ENCODE results near the gene WNK2. TPM values are rescaled to one million over a fixed set of nuclear protein-coding genes. Genes with fewer than 3 reads are reported as not detected.

The WNK2 gene
- total RNA-seq, 4 donors from 2014 or later: 3.8 to 17.7 (median 9.0) TPM

GRCh38 chr9:93265301-93265971 is 81.5 kb downstream of the WNK2 start:
- 75 to 80% methylated on average over 12 of the region's 12 CpGs for WGBS, 2 donors
- H3K9me3 ChIP-seq: no peaks in the 10 kb centered on the region
- H3K27me3 ChIP-seq: no peaks in the 10 kb centered on the region
- H3K4me1 ChIP-seq: no peaks in the 10 kb centered on the region
- TF ChIP-seq EP300 (IDR thresholded peaks at IDR 0.05) (no peak), POLR2A (IDR thresholded peaks at IDR 0.05) (no peak)
- TF ChIP-seq, protein P1, sequence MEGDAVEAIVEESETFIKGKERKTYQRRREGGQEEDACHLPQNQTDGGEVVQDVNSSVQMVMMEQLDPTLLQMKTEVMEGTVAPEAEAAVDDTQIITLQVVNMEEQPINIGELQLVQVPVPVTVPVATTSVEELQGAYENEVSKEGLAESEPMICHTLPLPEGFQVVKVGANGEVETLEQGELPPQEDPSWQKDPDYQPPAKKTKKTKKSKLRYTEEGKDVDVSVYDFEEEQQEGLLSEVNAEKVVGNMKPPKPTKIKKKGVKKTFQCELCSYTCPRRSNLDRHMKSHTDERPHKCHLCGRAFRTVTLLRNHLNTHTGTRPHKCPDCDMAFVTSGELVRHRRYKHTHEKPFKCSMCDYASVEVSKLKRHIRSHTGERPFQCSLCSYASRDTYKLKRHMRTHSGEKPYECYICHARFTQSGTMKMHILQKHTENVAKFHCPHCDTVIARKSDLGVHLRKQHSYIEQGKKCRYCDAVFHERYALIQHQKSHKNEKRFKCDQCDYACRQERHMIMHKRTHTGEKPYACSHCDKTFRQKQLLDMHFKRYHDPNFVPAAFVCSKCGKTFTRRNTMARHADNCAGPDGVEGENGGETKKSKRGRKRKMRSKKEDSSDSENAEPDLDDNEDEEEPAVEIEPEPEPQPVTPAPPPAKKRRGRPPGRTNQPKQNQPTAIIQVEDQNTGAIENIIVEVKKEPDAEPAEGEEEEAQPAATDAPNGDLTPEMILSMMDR (IDR thresholded peaks at IDR 0.05): no peak
- H3K4me3 ChIP-seq: no peak overlapping the region
- DNase-seq (ENCODE audit: low spot score in 2 of 2): no peak
- H3K27ac ChIP-seq: no peak overlapping the region
- no peaks in the 10 kb centered on the region for H3K36me3 ChIP-seq

DNA sequence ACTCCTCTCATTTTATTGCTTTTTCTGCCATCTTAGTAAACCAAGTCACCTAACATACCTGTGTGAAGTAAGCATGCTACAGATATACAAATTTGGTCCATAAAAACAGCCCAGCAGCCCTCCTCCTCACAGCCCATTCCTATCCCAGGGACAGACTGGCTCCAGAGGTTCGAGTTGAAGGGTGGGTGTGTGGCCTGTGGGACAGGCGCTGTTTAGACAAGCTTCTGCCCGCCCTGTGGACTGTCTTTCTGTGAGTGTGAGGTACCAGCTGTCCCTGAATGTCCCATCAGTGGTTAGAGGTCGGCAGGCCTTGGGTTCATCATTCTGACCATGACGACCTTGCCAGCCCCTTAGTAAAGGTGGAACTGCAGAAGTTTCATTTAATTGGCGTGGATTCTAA is 82.0 kb downstream of the WNK2 start:
- no peaks in the 10 kb centered on the region for H3K27me3 ChIP-seq
- no peak overlapping the region for H3K4me3 ChIP-seq
- peaks cover 0 to 3% (median 0%) of the 10 kb centered on the region in 4 donors for H3K9me3 ChIP-seq
- no peak for TF ChIP-seq EP300 (IDR thresholded peaks at IDR 0.05)
- no peaks in the 10 kb centered on the region for H3K4me1 ChIP-seq
- peaks cover 0 to 5% (median 0%) of the 10 kb centered on the region in 3 donors for H3K36me3 ChIP-seq
- no peak overlapping the region for H3K27ac ChIP-seq
- 82 to 87% methylated on average over 6 of the region's 6 CpGs for WGBS, 2 donors
- no peak for DNase-seq (ENCODE audit: low spot score in 2 of 2)

- Histone ChIP-seq H3K36me3 (peaks cover 0 to 6% (median 0%) of the 10 kb centered on the region in 3 donors), H3K9me3 (peaks cover 0 to 9% (median under 1%) of the 10 kb centered on the region in 4 donors), H3K4me1 (no peaks in the 10 kb centered on the region), H3K27ac (no peak overlapping the region), H3K27me3 (no peaks in the 10 kb centered on the region), H3K4me3 (no peak overlapping the region)
- 88 to 93% methylated on average over 6 of the region's 6 CpGs for WGBS, 2 donors
- TF ChIP-seq EP300 (IDR thresholded peaks at IDR 0.05) (no peak), POLR2A (IDR thresholded peaks at IDR 0.05) (no peak)
- DNase-seq (ENCODE audit: low spot score in 2 of 2): no peak
Observed at GRCh38 chr9:93266521-93267001, 82.6 kb downstream of the WNK2 start.

DNA sequence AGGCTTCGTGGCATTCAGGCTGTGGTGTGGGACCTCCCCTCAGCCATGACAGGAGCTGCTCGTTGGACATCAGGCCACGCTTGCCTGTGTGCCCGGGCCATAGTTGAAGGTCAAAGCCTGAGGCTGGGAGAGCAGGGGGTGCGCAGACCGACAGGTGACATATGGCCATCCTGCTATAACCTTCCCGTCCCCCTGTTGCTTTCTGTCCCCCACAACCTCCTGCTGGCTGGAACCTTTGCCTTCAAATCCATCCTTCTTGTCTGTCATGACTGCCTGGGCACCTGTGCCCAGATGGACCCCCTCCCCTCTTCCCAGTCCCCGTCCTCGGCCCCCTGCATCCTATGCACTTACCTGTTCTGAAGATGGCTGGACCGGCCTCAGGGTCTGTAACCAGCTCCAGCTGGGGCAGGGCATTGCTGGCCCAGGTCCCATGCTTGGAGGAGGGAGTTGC is 83.2 kb downstream of the WNK2 start:
- no peak overlapping the region for H3K27ac ChIP-seq
- peaks cover 0 to 13% (median 2%) of the 10 kb centered on the region in 4 donors for H3K9me3 ChIP-seq
- H3K36me3 ChIP-seq: peaks cover 0 to 6% (median 0%) of the 10 kb centered on the region in 3 donors
- DNase-seq (ENCODE audit: low spot score in 2 of 2): no peak
- H3K4me3 ChIP-seq: no peak overlapping the region
- WGBS, 2 donors: 87 to 97% methylated on average over 5 to 10 of the region's 10 CpGs
- no peaks in the 10 kb centered on the region for H3K4me1 ChIP-seq
- TF ChIP-seq EP300 (IDR thresholded peaks at IDR 0.05) (no peak), POLR2A (IDR thresholded peaks at IDR 0.05) (no peak)
- no peaks in the 10 kb centered on the region for H3K27me3 ChIP-seq

GRCh38 chr9:93267681-93268505 is 84.0 kb downstream of the WNK2 start:
- no peak for DNase-seq (ENCODE audit: low spot score in 2 of 2)
- Histone ChIP-seq H3K27ac (no peak overlapping the region), H3K9me3 (peaks cover 0 to 13% (median 2%) of the 10 kb centered on the region in 4 donors), H3K36me3 (peaks cover 0 to 6% (median 0%) of the 10 kb centered on the region in 3 donors), H3K4me3 (no peak overlapping the region), H3K4me1 (no peaks in the 10 kb centered on the region), H3K27me3 (no peaks in the 10 kb centered on the region)
- WGBS, 2 donors: 90 to 93% methylated on average over 22 to 24 of the region's 28 CpGs
- TF ChIP-seq POLR2A (IDR thresholded peaks at IDR 0.05): no peak
- TF ChIP-seq, protein P1 (IDR thresholded peaks at IDR 0.05): no peak
- TF ChIP-seq EP300 (IDR thresholded peaks at IDR 0.05): no peak

- H3K27ac ChIP-seq: no peak overlapping the region
- H3K4me1 ChIP-seq: no peaks in the 10 kb centered on the region
- H3K9me3 ChIP-seq: peaks cover 0 to 18% (median 4%) of the 10 kb centered on the region in 4 donors
- H3K4me3 ChIP-seq: no peak overlapping the region
- H3K27me3 ChIP-seq: peaks cover 0 to 4% of the 10 kb centered on the region in 2 donors
- H3K36me3 ChIP-seq: peaks cover 0 to 6% (median 0%) of the 10 kb centered on the region in 3 donors
- no peak for DNase-seq (ENCODE audit: low spot score in 2 of 2)
- TF ChIP-seq, protein P1 (IDR thresholded peaks at IDR 0.05): no peak
- WGBS, 2 donors: 72 to 82% methylated on average over 17 of the region's 17 CpGs
Observed at GRCh38 chr9:93268551-93269314, 84.8 kb downstream of the WNK2 start.
